Stimulated activated naive CD8-positive, alpha-beta T cell treated with anti-CD3 and anti-CD28 coated beads, Interleukin-15, amount 100 ng/mL, for 72 hours (primary cell): Measurements from ENCODE around the gene AGRN.
A peak's percentile ranks its signal among the peaks of the same experiment; 100 is the strongest.

Experiments
- ATAC-seq: fragments of 150-1000 bp; cut with Tn5 transposase; 2 replicates; pipeline ENCODE4 v1.10.0; 2021; ENCODE audit warnings: mild to moderate bottlenecking, moderate library complexity
- DNase-seq, 2 donors: peaks; one replicate each; pipeline ENCODE4 v3.0.0; 2021 to 2022
- H3K27ac Mint-ChIP-seq, 2 donors: one replicate each; pipeline ENCODE4 v1.8.0; 2022; ENCODE audit warnings: mild to moderate bottlenecking in 2 of 2, mixed read lengths in 2 of 2, moderate library complexity in 2 of 2
- H3K27me3 Mint-ChIP-seq: one replicate; pipeline ENCODE4 v1.8.0; 2022; ENCODE audit warnings: mixed read lengths
- H3K4me1 Mint-ChIP-seq: one replicate; pipeline ENCODE4 v1.8.0; 2022; ENCODE audit warnings: mild to moderate bottlenecking, mixed read lengths
- H3K4me3 Mint-ChIP-seq, 2 donors: one replicate each; pipeline ENCODE4 v1.8.0; 2022; ENCODE audit warnings: mild to moderate bottlenecking in 2 of 2, mixed read lengths in 2 of 2, moderate library complexity in 1 of 2
- H3K9me3 Mint-ChIP-seq, 2 donors: one replicate each; pipeline ENCODE4 v1.8.0; 2022; ENCODE audit warnings: mixed read lengths in 2 of 2

AGRN gene

GRCh38 chr1:1085171-1085841 lies 65.4 kb downstream of the AGRN start:
- peak in 1 of 2 donors; percentile 11 for DNase-seq
- Mint-ChIP-seq H3K9me3 (no peaks in the 10 kb centered on the region), H3K4me3 (no peak overlapping the region), H3K27ac (peak overlapping the region in 1 of 2 donors; percentile 48), H3K27me3 (no peaks in the 10 kb centered on the region), H3K4me1 (peaks cover 7% of the 10 kb centered on the region)
- ATAC-seq: no peak

- Mint-ChIP-seq H3K27me3 (no peaks in the 10 kb centered on the region), H3K4me3 (no peak overlapping the region), H3K4me1 (peaks cover 6% of the 10 kb centered on the region), H3K9me3 (no peaks in the 10 kb centered on the region), H3K27ac (peak overlapping the region in 1 of 2 donors; percentile 68)
- ATAC-seq (no peak), DNase-seq (peak in 1 of 2 donors; percentile 11)
Observed at GRCh38 chr1:1085911-1086841, 66.3 kb downstream of the AGRN start.

- Mint-ChIP-seq H3K27ac (no peak overlapping the region), H3K9me3 (no peaks in the 10 kb centered on the region), H3K4me3 (no peak overlapping the region), H3K27me3 (no peaks in the 10 kb centered on the region), H3K4me1 (peaks cover 6% of the 10 kb centered on the region)
- DNase-seq (peak in 1 of 2 donors; percentile 8), ATAC-seq (no peak)
Observed at GRCh38 chr1:1086911-1087341, 67.0 kb downstream of the AGRN start.

- no peaks in the 10 kb centered on the region for H3K9me3 Mint-ChIP-seq
- no peaks in the 10 kb centered on the region for H3K27me3 Mint-ChIP-seq
- peaks cover 6% of the 10 kb centered on the region for H3K4me1 Mint-ChIP-seq
- no peak overlapping the region for H3K4me3 Mint-ChIP-seq
- DNase-seq: peak in 1 of 2 donors; percentile 10
- peak; percentile 2 for ATAC-seq
- peak overlapping the region in 1 of 2 donors; percentile 27 for H3K27ac Mint-ChIP-seq
Observed at GRCh38 chr1:1087351-1088028, 67.6 kb downstream of the AGRN start.

GRCh38 chr1:1088029-1088800 lies 68.3 kb downstream of the AGRN start:
- no peaks in the 10 kb centered on the region for H3K9me3 Mint-ChIP-seq
- H3K27ac Mint-ChIP-seq: peak overlapping the region in 1 of 2 donors; percentile 92
- no peak overlapping the region for H3K4me3 Mint-ChIP-seq
- H3K4me1 Mint-ChIP-seq: peaks cover 13% of the 10 kb centered on the region
- no peak for ATAC-seq
- no peaks in the 10 kb centered on the region for H3K27me3 Mint-ChIP-seq
- DNase-seq: peak in 1 of 2 donors; percentile 10

- H3K4me1 Mint-ChIP-seq: peaks cover 21% of the 10 kb centered on the region
- ATAC-seq (peak; percentile 4), DNase-seq (peak in 1 of 2 donors; percentile 11)
- H3K27ac Mint-ChIP-seq: peak overlapping the region in 1 of 2 donors; percentile 92
- no peak overlapping the region for H3K4me3 Mint-ChIP-seq
- no peaks in the 10 kb centered on the region for H3K27me3 Mint-ChIP-seq
- no peaks in the 10 kb centered on the region for H3K9me3 Mint-ChIP-seq
Observed at GRCh38 chr1:1088801-1089680, 69.1 kb downstream of the AGRN start.

- peak in 1 of 2 donors; percentile 9 for DNase-seq
- Mint-ChIP-seq H3K9me3 (no peaks in the 10 kb centered on the region), H3K27ac (peak overlapping the region; percentile 14 to 88), H3K27me3 (no peaks in the 10 kb centered on the region), H3K4me3 (no peak overlapping the region), H3K4me1 (peaks cover 21% of the 10 kb centered on the region)
- no peak for ATAC-seq
Observed at GRCh38 chr1:1089731-1090423, 70.0 kb downstream of the AGRN start.

GRCh38 chr1:1090424-1091343 lies 70.8 kb downstream of the AGRN start:
- no peak overlapping the region for H3K27ac Mint-ChIP-seq
- H3K27me3 Mint-ChIP-seq: no peaks in the 10 kb centered on the region

GRCh38 chr1:1091344-1092148 lies 71.6 kb downstream of the AGRN start:
- peak in 1 of 2 donors; percentile 28 for DNase-seq
- peaks cover 0 to 4% of the 10 kb centered on the region in 2 donors for H3K9me3 Mint-ChIP-seq
- H3K27ac Mint-ChIP-seq: peak overlapping the region in 1 of 2 donors; percentile 82
- H3K4me1 Mint-ChIP-seq: peaks cover 21% of the 10 kb centered on the region
- ATAC-seq: peak; percentile 10
- H3K27me3 Mint-ChIP-seq: no peaks in the 10 kb centered on the region
- H3K4me3 Mint-ChIP-seq: peak overlapping the region in 1 of 2 donors; percentile 24

More at GRCh38 chr1:1090424-1091343, 70.8 kb downstream of the AGRN start:
- ATAC-seq (no peak), DNase-seq (peak in 1 of 2 donors; percentile 14)
- peaks cover 0 to 4% of the 10 kb centered on the region in 2 donors for H3K9me3 Mint-ChIP-seq
- no peak overlapping the region for H3K4me3 Mint-ChIP-seq
- peaks cover 21% of the 10 kb centered on the region for H3K4me1 Mint-ChIP-seq

GRCh38 chr1:1092149-1092855 lies 72.4 kb downstream of the AGRN start:
- Mint-ChIP-seq H3K9me3 (peaks cover 0 to 4% of the 10 kb centered on the region in 2 donors), H3K4me1 (peaks cover 21% of the 10 kb centered on the region), H3K27ac (peak overlapping the region in 1 of 2 donors; percentile 48), H3K4me3 (no peak overlapping the region), H3K27me3 (no peaks in the 10 kb centered on the region)
- ATAC-seq (no peak), DNase-seq (peak in 1 of 2 donors; percentile 18)

GRCh38 chr1:1092894-1093609 lies 73.1 kb downstream of the AGRN start:
- peak; percentile 42 for ATAC-seq
- H3K9me3 Mint-ChIP-seq: peaks cover 0 to 4% of the 10 kb centered on the region in 2 donors

More at GRCh38 chr1:1092894-1093609, 73.1 kb downstream of the AGRN start:
- peak overlapping the region in 1 of 2 donors; percentile 48 for H3K27ac Mint-ChIP-seq
- peaks cover 27% of the 10 kb centered on the region for H3K4me1 Mint-ChIP-seq
- peak in 1 of 2 donors; percentile 17 for DNase-seq
- H3K27me3 Mint-ChIP-seq: no peaks in the 10 kb centered on the region
- H3K4me3 Mint-ChIP-seq: no peak overlapping the region
